ENCODE data around the gene PSAT1.
"Not testable (repeated sequence)": the region's sequence is repeated elsewhere in the genome, so short reads cannot be mapped to it uniquely, and the experiment has no call there.

The PSAT1 gene

GRCh38 chr9:78296893-78297671 lies at the start of gene PSAT1:
PSAT1 (plus strand) TSS chr9:78297125; CDS start chr9:78297211, 86 bp downstream.
- DNase-seq: peak; percentile 96

- peak; percentile 30 for DNase-seq
Measured at GRCh38 chr9:78248635-78249034, 48.3 kb upstream of the PSAT1 start.

GRCh38 chr9:78249542-78249941 lies 47.4 kb upstream of the PSAT1 start:
- peak; percentile 33 for DNase-seq

GRCh38 chr9:78252616-78253015 lies 44.3 kb upstream of the PSAT1 start:
- DNase-seq: no peak

- DNase-seq: no peak
Measured at GRCh38 chr9:78253285-78253684, 43.6 kb upstream of the PSAT1 start.

- peak; percentile 66 for DNase-seq
Measured at GRCh38 chr9:78261403-78262001, 35.4 kb upstream of the PSAT1 start.

GRCh38 chr9:78262655-78263054 lies 34.3 kb upstream of the PSAT1 start:
- no peak for DNase-seq

GRCh38 chr9:78267889-78268288 lies 29.0 kb upstream of the PSAT1 start:
- DNase-seq: no peak

GRCh38 chr9:78269784-78270183 lies 27.1 kb upstream of the PSAT1 start:
- no peak for DNase-seq

GRCh38 chr9:78272307-78272706 lies 24.6 kb upstream of the PSAT1 start:
- no peak for DNase-seq

- DNase-seq: no peak
Measured at GRCh38 chr9:78273761-78274160, 23.2 kb upstream of the PSAT1 start.

GRCh38 chr9:78278177-78278777 lies 18.6 kb upstream of the PSAT1 start:
- peak; percentile 31 for DNase-seq

GRCh38 chr9:78278801-78279200 lies 18.1 kb upstream of the PSAT1 start:
- no peak for DNase-seq

- DNase-seq: peak; percentile 26
Measured at GRCh38 chr9:78280982-78281668, 15.8 kb upstream of the PSAT1 start.

- not testable (repeated sequence) for DNase-seq
Measured at GRCh38 chr9:78284181-78284580, 12.7 kb upstream of the PSAT1 start.

- no peak for DNase-seq
Measured at GRCh38 chr9:78286125-78286524, 10.8 kb upstream of the PSAT1 start.

GRCh38 chr9:78286946-78287388 lies 10.0 kb upstream of the PSAT1 start:
- no peak for DNase-seq

GRCh38 chr9:78288214-78288892 lies 8.6 kb upstream of the PSAT1 start:
- DNase-seq: no peak

GRCh38 chr9:78289474-78289873 lies 7.5 kb upstream of the PSAT1 start:
- no peak for DNase-seq

GRCh38 chr9:78291240-78291925 lies 5.5 kb upstream of the PSAT1 start:
- no peak for DNase-seq

- no peak for DNase-seq
Measured at GRCh38 chr9:78292026-78292425, 4.9 kb upstream of the PSAT1 start.

Measured in hematopoietic multipotent progenitor cell treated with erythropoietin and hydrocortisone succinate and interleukin-3 and kit ligand, for 4 days (in vitro differentiated cells).